ENCODE measurements around the gene MAP3K4.

MAP3K4 gene

GRCh38 chr6:161041274-161041673, 49.7 kb downstream of the MAP3K4 start:
- peaks cover 9% of the 10 kb centered on the region for H4K20me1 ChIP-seq (ENCODE audit: insufficient read depth, low read length, poor library complexity, severe bottlenecking)
- no peak overlapping the region for H3K9ac ChIP-seq (ENCODE audit: low read depth, low read length, poor library complexity, severe bottlenecking)
- no peak overlapping the region for H3K4me3 ChIP-seq (ENCODE audit: low read length, poor library complexity, severe bottlenecking)
- no peaks in the 10 kb centered on the region for H3K9me3 ChIP-seq (ENCODE audit: insufficient read depth, low read depth, low read length)
- H3K4me2 ChIP-seq (ENCODE audit: low read depth, low read length, poor library complexity, severe bottlenecking) = no peak overlapping the region
- no peaks in the 10 kb centered on the region for H3F3A ChIP-seq (ENCODE audit: low read depth)
- H3K79me2 ChIP-seq (ENCODE audit: insufficient read depth, low read length) = peaks cover 16% of the 10 kb centered on the region; the same call in 1 of the 2 replicates
- no peak overlapping the region for H2AFZ ChIP-seq (ENCODE audit: low read length)
- H3K4me1 ChIP-seq (ENCODE audit: insufficient read depth, low read length, poor library complexity, severe bottlenecking) = no peaks in the 10 kb centered on the region
- H3K36me3 ChIP-seq (ENCODE audit: insufficient read depth, low read length) = peaks cover 69% of the 10 kb centered on the region
- H3K9me2 ChIP-seq (replicated peaks; ENCODE audit: low read depth, low read length) = no peaks in the 10 kb centered on the region
- no peaks in the 10 kb centered on the region for H3K27me3 ChIP-seq (ENCODE audit: insufficient read depth, low read length, poor library complexity, severe bottlenecking)
- TF ChIP-seq EZH2phosphoT487 (IDR thresholded peaks at IDR 0.05; ENCODE audit: borderline replicate concordance) = no peak
- TF ChIP-seq CTCF (conservative IDR thresholded peaks at IDR 0.05; ENCODE audit: low read length) = no peak

- peaks cover 43% of the 10 kb centered on the region; the same call in 1 of the 2 replicates for H3K36me3 ChIP-seq (ENCODE audit: insufficient read depth, low read length)
Measured at GRCh38 chr6:161044335-161044734, 52.8 kb downstream of the MAP3K4 start.

GRCh38 chr6:161048641-161049040, 57.1 kb downstream of the MAP3K4 start:
- no peak overlapping the region for H3K9ac ChIP-seq (ENCODE audit: low read depth, low read length, poor library complexity, severe bottlenecking)
- H3F3A ChIP-seq (ENCODE audit: low read depth) = no peaks in the 10 kb centered on the region
- no peaks in the 10 kb centered on the region for H3K9me3 ChIP-seq (ENCODE audit: insufficient read depth, low read depth, low read length)
- H4K20me1 ChIP-seq (ENCODE audit: insufficient read depth, low read length, poor library complexity, severe bottlenecking) = peaks cover 16% of the 10 kb centered on the region
- peaks cover 16% of the 10 kb centered on the region; the same call in 1 of the 2 replicates for H3K79me2 ChIP-seq (ENCODE audit: insufficient read depth, low read length)
- no peak overlapping the region for H2AFZ ChIP-seq (ENCODE audit: low read length)
- no peak overlapping the region for H3K4me3 ChIP-seq (ENCODE audit: low read length, poor library complexity, severe bottlenecking)
- no peaks in the 10 kb centered on the region for H3K9me2 ChIP-seq (replicated peaks; ENCODE audit: low read depth, low read length)
- no peaks in the 10 kb centered on the region for H3K4me1 ChIP-seq (ENCODE audit: insufficient read depth, low read length, poor library complexity, severe bottlenecking)
- peaks cover 28% of the 10 kb centered on the region; the same call in 1 of the 2 replicates for H3K36me3 ChIP-seq (ENCODE audit: insufficient read depth, low read length)
- no peak overlapping the region for H3K4me2 ChIP-seq (ENCODE audit: low read depth, low read length, poor library complexity, severe bottlenecking)
- H3K27me3 ChIP-seq (ENCODE audit: insufficient read depth, low read length, poor library complexity, severe bottlenecking) = no peaks in the 10 kb centered on the region
- no peak for TF ChIP-seq CTCF (conservative IDR thresholded peaks at IDR 0.05; ENCODE audit: low read length)
- TF ChIP-seq EZH2phosphoT487 (IDR thresholded peaks at IDR 0.05; ENCODE audit: borderline replicate concordance) = no peak

More at GRCh38 chr6:161044335-161044734, 52.8 kb downstream of the MAP3K4 start:
- H3K9ac ChIP-seq (ENCODE audit: low read depth, low read length, poor library complexity, severe bottlenecking) = no peak overlapping the region
- H3K27me3 ChIP-seq (ENCODE audit: insufficient read depth, low read length, poor library complexity, severe bottlenecking) = no peaks in the 10 kb centered on the region
- TF ChIP-seq CTCF (conservative IDR thresholded peaks at IDR 0.05; ENCODE audit: low read length) (no peak), EZH2phosphoT487 (IDR thresholded peaks at IDR 0.05; ENCODE audit: borderline replicate concordance) (no peak)
- no peaks in the 10 kb centered on the region for H3K9me3 ChIP-seq (ENCODE audit: insufficient read depth, low read depth, low read length)
- peaks cover 17% of the 10 kb centered on the region for H4K20me1 ChIP-seq (ENCODE audit: insufficient read depth, low read length, poor library complexity, severe bottlenecking)
- H3K4me2 ChIP-seq (ENCODE audit: low read depth, low read length, poor library complexity, severe bottlenecking) = no peak overlapping the region
- no peaks in the 10 kb centered on the region for H3K4me1 ChIP-seq (ENCODE audit: insufficient read depth, low read length, poor library complexity, severe bottlenecking)
- no peak overlapping the region for H2AFZ ChIP-seq (ENCODE audit: low read length)
- H3F3A ChIP-seq (ENCODE audit: low read depth) = no peaks in the 10 kb centered on the region
- no peaks in the 10 kb centered on the region for H3K9me2 ChIP-seq (replicated peaks; ENCODE audit: low read depth, low read length)
- no peak overlapping the region for H3K4me3 ChIP-seq (ENCODE audit: low read length, poor library complexity, severe bottlenecking)
- peaks cover 16% of the 10 kb centered on the region; the same call in 1 of the 2 replicates for H3K79me2 ChIP-seq (ENCODE audit: insufficient read depth, low read length)
